ENCODE measurements around the gene DUSP9. TPM values are rescaled to one million over a fixed set of nuclear protein-coding genes. Genes with fewer than 3 reads are reported as not detected.

Gene DUSP9
- total and polyA plus RNA-seq, 10 of the 15 experiments (the other 5 are each of a cell fraction or from before 2014, with no cell fraction given), result 0.10 TPM; not detected in 9

GRCh38 chrX:153601511-153602110, 45.4 kb upstream of the DUSP9 start (continued):
- TF ChIP-seq IRF4 (IDR thresholded peaks at IDR 0.05; ENCODE audit: low read depth, low read length) (no peak), TAF1 (IDR thresholded peaks at IDR 0.05; ENCODE audit: borderline replicate concordance, low read depth, low read length) (no peak), STAT3 (IDR thresholded peaks at IDR 0.05; ENCODE audit: low read depth, low read length) (no peak), RBBP5 (conservative IDR thresholded peaks at IDR 0.05) (no peak), MTA2 (IDR thresholded peaks at IDR 0.05; ENCODE audit: low read depth) (no peak)
- TF ChIP-seq, protein P1, sequence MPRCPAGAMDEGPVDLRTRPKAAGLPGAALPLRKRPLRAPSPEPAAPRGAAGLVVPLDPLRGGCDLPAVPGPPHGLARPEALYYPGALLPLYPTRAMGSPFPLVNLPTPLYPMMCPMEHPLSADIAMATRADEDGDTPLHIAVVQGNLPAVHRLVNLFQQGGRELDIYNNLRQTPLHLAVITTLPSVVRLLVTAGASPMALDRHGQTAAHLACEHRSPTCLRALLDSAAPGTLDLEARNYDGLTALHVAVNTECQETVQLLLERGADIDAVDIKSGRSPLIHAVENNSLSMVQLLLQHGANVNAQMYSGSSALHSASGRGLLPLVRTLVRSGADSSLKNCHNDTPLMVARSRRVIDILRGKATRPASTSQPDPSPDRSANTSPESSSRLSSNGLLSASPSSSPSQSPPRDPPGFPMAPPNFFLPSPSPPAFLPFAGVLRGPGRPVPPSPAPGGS (IDR thresholded peaks at IDR 0.05; ENCODE audit: borderline replicate concordance, insufficient read depth, low read depth, low read length, poor library complexity, severe bottlenecking), result no peak

GRCh38 chrX:153602601-153603000, 44.4 kb upstream of the DUSP9 start:
- no peak overlapping the region for H3K27ac ChIP-seq (ENCODE audit: control insufficient read depth, insufficient read depth)
- H2AFZ ChIP-seq (ENCODE audit: control insufficient read depth, low read depth, low read length), result no peak overlapping the region
- WGBS (ENCODE audit: insufficient coverage, insufficient replicate concordance, low lambda C conversion rate, missing lambda C conversion rate), result 39% methylated on average over 3 of the region's 3 CpGs
- TF ChIP-seq BACH1 (IDR thresholded peaks at IDR 0.05; ENCODE audit: borderline replicate concordance), result no peak
- TF ChIP-seq STAT1 (conservative IDR thresholded peaks at IDR 0.05), result no peak
- TF ChIP-seq, protein P2, sequence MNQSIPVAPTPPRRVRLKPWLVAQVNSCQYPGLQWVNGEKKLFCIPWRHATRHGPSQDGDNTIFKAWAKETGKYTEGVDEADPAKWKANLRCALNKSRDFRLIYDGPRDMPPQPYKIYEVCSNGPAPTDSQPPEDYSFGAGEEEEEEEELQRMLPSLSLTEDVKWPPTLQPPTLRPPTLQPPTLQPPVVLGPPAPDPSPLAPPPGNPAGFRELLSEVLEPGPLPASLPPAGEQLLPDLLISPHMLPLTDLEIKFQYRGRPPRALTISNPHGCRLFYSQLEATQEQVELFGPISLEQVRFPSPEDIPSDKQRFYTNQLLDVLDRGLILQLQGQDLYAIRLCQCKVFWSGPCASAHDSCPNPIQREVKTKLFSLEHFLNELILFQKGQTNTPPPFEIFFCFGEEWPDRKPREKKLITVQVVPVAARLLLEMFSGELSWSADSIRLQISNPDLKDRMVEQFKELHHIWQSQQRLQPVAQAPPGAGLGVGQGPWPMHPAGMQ (IDR thresholded peaks at IDR 0.05; ENCODE audit: borderline replicate concordance), result no peak
- TF ChIP-seq NR2F1 (conservative IDR thresholded peaks at IDR 0.05), result no peak
- TF ChIP-seq NFXL1 (IDR thresholded peaks at IDR 0.05; ENCODE audit: borderline replicate concordance), result no peak
- TF ChIP-seq ZZZ3 (IDR thresholded peaks at IDR 0.05; ENCODE audit: control insufficient read depth, insufficient read length, low read depth), result no peak
- TF ChIP-seq SREBF1 (IDR thresholded peaks at IDR 0.05; ENCODE audit: low read length), result no peak
- no peak for TF ChIP-seq USF1 (IDR thresholded peaks at IDR 0.05; ENCODE audit: borderline replicate concordance, extremely low read length, insufficient read depth, low read depth, low read length)
- TF ChIP-seq HDAC6 (IDR thresholded peaks at IDR 0.05; ENCODE audit: unreplicated experiment), result no peak
- no peak for TF ChIP-seq ZNF274 (IDR thresholded peaks at IDR 0.05; ENCODE audit: insufficient read depth, insufficient read length)
- TF ChIP-seq EZH2 (IDR thresholded peaks at IDR 0.05; ENCODE audit: borderline replicate concordance, control insufficient read depth, low read depth, low read length), result no peak
- no peak for DNase-seq (ENCODE audit: low read depth, low spot score)
- no peaks in the 10 kb centered on the region for H4K20me1 ChIP-seq (ENCODE audit: control insufficient read depth, insufficient read depth)
- in situ Hi-C loops (cut with MboI), result loop anchor here (10.0 kb wide), 1 partner anchor 112 kb away; no protein-coding TSS in a partner anchor
- no peaks in the 10 kb centered on the region for H3K27me3 ChIP-seq (replicated peaks in 1 of 2; ENCODE audit: control insufficient read depth in 2 of 2, insufficient read depth in 2 of 2, low read length in 1 of 2)
- no peak for FAIRE-seq
- CTCF ChIA-PET, result no interaction called here
- H3K4me1 ChIP-seq (ENCODE audit: control insufficient read depth, insufficient read depth, low read length), result no peaks in the 10 kb centered on the region; the same call in 1 of the 2 replicates
- no peak overlapping the region for H3K9ac ChIP-seq (ENCODE audit: control insufficient read depth, insufficient read depth, low read length)
- ATAC-seq, result no peak
- H3K4me3 ChIP-seq, result no peak overlapping the region
- RAD21 ChIA-PET (ENCODE audit: unreplicated experiment), result no interaction called here
- peaks cover 7% of the 10 kb centered on the region; the same call in 1 of the 2 replicates for H3K79me2 ChIP-seq (ENCODE audit: control insufficient read depth, insufficient read depth, low read length)
- intact Hi-C loops (cut with micrococcal nuclease; ENCODE audit: unreplicated experiment), result no loop called here
- no peak overlapping the region for H3K4me2 ChIP-seq (ENCODE audit: control insufficient read depth, insufficient read depth)
- SMC1A ChIA-PET (ENCODE audit: uncharacterized antibody, unreplicated experiment), result no interaction called here
- H3K9me3 ChIP-seq (replicated peaks; ENCODE audit: control insufficient read depth, insufficient read depth, low read length), result no peaks in the 10 kb centered on the region
- no peaks in the 10 kb centered on the region for H3K36me3 ChIP-seq (ENCODE audit: control insufficient read depth in 2 of 2, insufficient read depth in 2 of 2, low read length in 1 of 2)
- BruUV-seq (replicated peaks), result no TSS peak
- POLR2A ChIA-PET, result no interaction called here

Data from GM12878 (cell line).